ENCODE data around the gene TADA2A.

The TADA2A gene

GRCh38 chr17:37410357-37410756 lies 3.7 kb downstream of the TADA2A start:
- TF ChIP-seq SP1 (IDR thresholded peaks at IDR 0.05) = no peak
- TF ChIP-seq BHLHE40 (IDR thresholded peaks at IDR 0.05; ENCODE audit: borderline replicate concordance) = no peak
- TF ChIP-seq SUZ12 (IDR thresholded peaks at IDR 0.05) = no peak
- ChIA-PET POLR2A (interaction anchor here (1.5 kb wide), 1 partner anchor 12 kb away, joined by 4 read pairs; no protein-coding TSS in a partner anchor), CTCF (interaction anchor here (1.0 to 1.1 kb wide), 2 partner anchors 12 to 37 kb away, joined by 3 read pairs; no protein-coding TSS in a partner anchor)
- DNase-seq (ENCODE audit: extremely low spot score) = no peak

- no peak for DNase-seq (ENCODE audit: extremely low spot score)
- no peak for TF ChIP-seq SP1 (IDR thresholded peaks at IDR 0.05)
- POLR2A ChIA-PET = no interaction called here
- CTCF ChIA-PET = interaction anchor here (0.6 to 0.7 kb wide), 2 partner anchors 42 to 202 kb away, joined by 3 to 7 read pairs; no protein-coding TSS in a partner anchor
These were observed 7.3 kb downstream of the TADA2A start for GRCh38 chr17:37413875-37414519.

GRCh38 chr17:37417852-37418251 lies 11.2 kb downstream of the TADA2A start:
- DNase-seq (ENCODE audit: extremely low spot score) = no peak
- POLR2A ChIA-PET = interaction anchor here (3.1 kb wide), 1 partner anchor 11 kb away, joined by 10 read pairs; the partner anchor contains the start of genes ACACA and TADA2A
- CTCF ChIA-PET = no interaction called here
- TF ChIP-seq LEF1 (IDR thresholded peaks at IDR 0.05; ENCODE audit: borderline replicate concordance) (no peak), SUZ12 (IDR thresholded peaks at IDR 0.05) (no peak), BHLHE40 (IDR thresholded peaks at IDR 0.05; ENCODE audit: borderline replicate concordance) (no peak), TARDBP (IDR thresholded peaks at IDR 0.05) (no peak), FOXA1 (IDR thresholded peaks at IDR 0.05) (no peak), ELF4 (IDR thresholded peaks at IDR 0.05) (no peak), PKNOX1 (IDR thresholded peaks at IDR 0.05) (no peak), SP1 (IDR thresholded peaks at IDR 0.05) (no peak), ARNT (IDR thresholded peaks at IDR 0.05) (no peak), FOXM1 (IDR thresholded peaks at IDR 0.05; ENCODE audit: borderline replicate concordance) (no peak), HDGF (IDR thresholded peaks at IDR 0.05; ENCODE audit: borderline replicate concordance) (no peak), FOXK2 (IDR thresholded peaks at IDR 0.05) (no peak)

- ChIA-PET CTCF (no interaction called here), POLR2A (interaction anchor here (1.4 kb wide), 2 partner anchors 12 to 16 kb away, joined by 4 to 5 read pairs; partner anchors contain the start of genes ACACA and TADA2A)
These were observed 16.4 kb downstream of the TADA2A start for GRCh38 chr17:37422971-37423625.

GRCh38 chr17:37425268-37425667 lies 18.6 kb downstream of the TADA2A start:
- CTCF ChIA-PET = no interaction called here
- POLR2A ChIA-PET = no interaction called here
- TF ChIP-seq PKNOX1 (IDR thresholded peaks at IDR 0.05) (no peak), ELF4 (IDR thresholded peaks at IDR 0.05) (no peak), SUZ12 (IDR thresholded peaks at IDR 0.05) (no peak), CTBP1 (IDR thresholded peaks at IDR 0.05; ENCODE audit: borderline replicate concordance) (no peak), FOXA1 (IDR thresholded peaks at IDR 0.05) (no peak), LEF1 (IDR thresholded peaks at IDR 0.05; ENCODE audit: borderline replicate concordance) (no peak), FOXK2 (IDR thresholded peaks at IDR 0.05) (no peak), ZNF384 (IDR thresholded peaks at IDR 0.05) (no peak), SP1 (IDR thresholded peaks at IDR 0.05) (no peak), TARDBP (IDR thresholded peaks at IDR 0.05) (no peak), ARNT (IDR thresholded peaks at IDR 0.05) (no peak), FOXM1 (IDR thresholded peaks at IDR 0.05; ENCODE audit: borderline replicate concordance) (no peak), L3MBTL2 (conservative IDR thresholded peaks at IDR 0.05) (no peak)
- no peak for DNase-seq (ENCODE audit: extremely low spot score)

More at GRCh38 chr17:37422971-37423625, 16.4 kb downstream of the TADA2A start:
- no peak for DNase-seq (ENCODE audit: extremely low spot score)
- TF ChIP-seq ARNT (IDR thresholded peaks at IDR 0.05) (no peak), LEF1 (IDR thresholded peaks at IDR 0.05; ENCODE audit: borderline replicate concordance) (no peak), BHLHE40 (IDR thresholded peaks at IDR 0.05; ENCODE audit: borderline replicate concordance) (no peak), FOXA1 (IDR thresholded peaks at IDR 0.05) (no peak), SP1 (IDR thresholded peaks at IDR 0.05) (no peak), FOXM1 (IDR thresholded peaks at IDR 0.05; ENCODE audit: borderline replicate concordance) (no peak), CTBP1 (IDR thresholded peaks at IDR 0.05; ENCODE audit: borderline replicate concordance) (no peak), SUZ12 (IDR thresholded peaks at IDR 0.05) (no peak), L3MBTL2 (conservative IDR thresholded peaks at IDR 0.05) (no peak), TARDBP (IDR thresholded peaks at IDR 0.05) (no peak)

- TF ChIP-seq HDGF (IDR thresholded peaks at IDR 0.05; ENCODE audit: borderline replicate concordance) (no peak), SP1 (IDR thresholded peaks at IDR 0.05) (no peak), TARDBP (IDR thresholded peaks at IDR 0.05) (no peak), NFRKB (IDR thresholded peaks at IDR 0.05) (no peak), FOXM1 (IDR thresholded peaks at IDR 0.05; ENCODE audit: borderline replicate concordance) (no peak), ZNF384 (IDR thresholded peaks at IDR 0.05) (no peak), ELF4 (IDR thresholded peaks at IDR 0.05) (no peak), SUZ12 (IDR thresholded peaks at IDR 0.05) (no peak), L3MBTL2 (conservative IDR thresholded peaks at IDR 0.05) (no peak), CTBP1 (IDR thresholded peaks at IDR 0.05; ENCODE audit: borderline replicate concordance) (no peak), BHLHE40 (IDR thresholded peaks at IDR 0.05; ENCODE audit: borderline replicate concordance) (no peak), FOXA1 (IDR thresholded peaks at IDR 0.05) (no peak), LEF1 (IDR thresholded peaks at IDR 0.05; ENCODE audit: borderline replicate concordance) (no peak), PKNOX1 (IDR thresholded peaks at IDR 0.05) (no peak), FOXK2 (IDR thresholded peaks at IDR 0.05) (no peak), ARNT (IDR thresholded peaks at IDR 0.05) (no peak)
- ChIA-PET CTCF (no interaction called here), POLR2A (interaction anchor here (1.8 kb wide), 1 partner anchor 22 kb away, joined by 8 read pairs; the partner anchor contains the start of genes ACACA and TADA2A)
- DNase-seq (ENCODE audit: extremely low spot score) = no peak
These were observed 22.4 kb downstream of the TADA2A start for GRCh38 chr17:37429039-37429438.

Measured in HEK293T (cell line).